HG03159 (cell line): ENCODE results near the gene RGS11.

Source experiments
- ATAC-seq: cut with Tn5 transposase; IDR thresholded peaks from one replicate; pipeline ENCODE4 v1.9.1; 2021; ENCODE audit warnings: mild to moderate bottlenecking, moderate library complexity; ENCODE audit not compliant: unreplicated experiment

Gene RGS11

DNA sequence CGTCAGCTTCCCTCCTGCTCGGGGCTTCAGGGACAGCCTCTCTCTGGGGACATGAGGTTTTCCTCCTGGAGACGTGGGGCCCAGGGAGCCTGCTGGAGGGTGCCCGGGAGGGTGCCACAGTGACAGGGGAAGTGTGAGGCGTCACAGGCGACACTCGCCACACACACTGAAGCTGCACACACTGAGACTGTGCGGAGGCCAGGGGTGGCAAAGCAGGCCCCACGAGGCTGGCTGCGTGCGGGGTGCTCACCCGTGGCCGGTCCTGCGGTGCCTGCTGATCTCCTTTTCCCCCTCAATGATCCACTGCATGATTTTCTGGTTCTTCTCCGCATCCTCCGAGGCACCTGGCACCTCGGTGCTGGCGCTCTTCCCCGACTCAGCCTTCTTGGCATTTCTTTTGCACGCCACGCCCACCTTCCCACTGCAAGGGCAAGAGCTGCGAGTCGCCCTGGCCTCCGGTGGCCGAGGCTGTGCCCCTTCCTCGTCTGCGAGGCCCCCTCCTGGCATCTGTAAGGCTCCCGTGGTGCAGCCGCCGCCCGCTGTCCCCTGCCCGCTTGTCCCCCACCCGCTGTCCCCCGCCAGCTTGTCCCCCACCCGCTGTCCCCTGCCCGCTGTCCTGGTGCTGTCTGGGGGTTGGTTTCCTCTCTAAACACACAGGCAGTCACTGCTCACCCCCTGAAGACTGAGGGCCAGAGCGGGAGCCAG lies 21.2 kb upstream of the RGS11 start:
- no peak for ATAC-seq

DNA sequence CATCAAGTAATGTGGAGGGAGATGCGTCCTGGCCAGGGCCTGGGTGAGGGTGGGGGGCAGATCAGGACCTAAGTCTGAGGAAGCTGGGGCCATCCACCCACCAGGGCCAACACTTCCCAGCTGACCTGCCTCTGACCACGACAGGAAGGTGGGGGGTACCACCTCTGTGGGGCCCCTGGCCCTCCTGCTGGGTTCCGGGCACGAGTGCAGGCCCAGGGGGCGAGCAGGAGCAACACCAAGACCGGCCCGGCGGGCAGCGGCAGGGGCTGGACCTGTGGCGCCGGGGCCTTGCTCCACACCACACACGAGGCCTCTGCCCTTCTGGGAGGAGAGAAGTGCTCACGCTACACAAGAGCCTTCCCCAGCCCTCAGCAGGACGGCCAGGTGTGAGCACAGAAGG lies 20.5 kb upstream of the RGS11 start:
- ATAC-seq: no peak

DNA sequence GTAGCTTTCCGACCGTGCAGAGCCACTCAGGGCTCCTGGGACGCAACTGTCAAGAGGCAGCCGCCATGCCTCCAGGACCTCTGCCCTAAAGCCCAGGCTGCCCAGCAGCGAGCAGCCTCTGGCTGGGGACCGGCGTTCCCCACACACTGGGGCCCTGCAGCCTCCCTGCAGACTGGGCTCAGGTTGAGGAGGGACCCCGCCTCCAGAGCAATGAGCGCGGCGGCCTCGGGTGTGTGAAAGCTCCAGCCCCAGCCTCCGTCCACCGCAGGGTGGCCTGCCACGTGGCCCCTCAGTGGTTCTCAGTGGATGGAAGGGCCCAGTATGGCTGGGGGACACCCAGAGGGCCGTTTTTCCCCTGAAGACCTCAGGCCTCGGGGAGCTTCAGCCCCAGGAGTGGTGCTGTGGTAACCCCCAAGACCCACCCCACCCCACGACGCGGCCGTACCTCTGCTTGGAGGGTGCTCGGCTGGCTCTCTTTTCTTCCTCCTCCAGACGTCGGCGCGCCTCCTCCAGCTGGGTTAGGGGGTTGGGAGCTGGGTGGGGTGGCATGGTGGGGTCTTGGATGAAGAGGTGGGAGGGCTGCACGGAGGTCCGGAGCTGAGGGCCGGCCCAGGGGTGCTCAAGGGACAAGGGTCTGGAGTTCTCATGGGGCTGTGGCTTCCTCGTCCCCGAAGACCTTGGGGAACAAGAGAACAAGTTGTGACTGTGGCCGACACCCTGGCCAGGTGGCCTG lies 17.5 kb upstream of the RGS11 start:
- no peak for ATAC-seq

DNA sequence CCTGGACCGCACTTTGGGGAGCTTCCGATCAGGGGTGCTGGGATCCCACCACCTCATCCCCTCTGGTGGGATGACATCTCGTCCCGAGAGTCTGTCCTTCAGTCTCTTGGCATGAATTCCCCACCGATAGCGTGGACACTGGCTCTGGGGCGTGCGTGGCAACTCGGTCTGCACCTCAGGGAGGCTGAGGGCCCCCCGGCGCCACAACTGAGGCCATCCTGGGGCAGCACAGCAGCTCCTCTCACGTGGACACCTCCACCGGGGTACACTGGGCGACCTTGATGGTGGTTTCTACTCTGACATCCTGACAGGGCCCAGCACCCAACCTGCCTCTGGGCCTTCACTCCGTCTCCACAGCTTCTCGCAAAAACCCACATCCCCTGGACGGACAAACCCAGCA lies 15.8 kb upstream of the RGS11 start:
- ATAC-seq: no peak

DNA sequence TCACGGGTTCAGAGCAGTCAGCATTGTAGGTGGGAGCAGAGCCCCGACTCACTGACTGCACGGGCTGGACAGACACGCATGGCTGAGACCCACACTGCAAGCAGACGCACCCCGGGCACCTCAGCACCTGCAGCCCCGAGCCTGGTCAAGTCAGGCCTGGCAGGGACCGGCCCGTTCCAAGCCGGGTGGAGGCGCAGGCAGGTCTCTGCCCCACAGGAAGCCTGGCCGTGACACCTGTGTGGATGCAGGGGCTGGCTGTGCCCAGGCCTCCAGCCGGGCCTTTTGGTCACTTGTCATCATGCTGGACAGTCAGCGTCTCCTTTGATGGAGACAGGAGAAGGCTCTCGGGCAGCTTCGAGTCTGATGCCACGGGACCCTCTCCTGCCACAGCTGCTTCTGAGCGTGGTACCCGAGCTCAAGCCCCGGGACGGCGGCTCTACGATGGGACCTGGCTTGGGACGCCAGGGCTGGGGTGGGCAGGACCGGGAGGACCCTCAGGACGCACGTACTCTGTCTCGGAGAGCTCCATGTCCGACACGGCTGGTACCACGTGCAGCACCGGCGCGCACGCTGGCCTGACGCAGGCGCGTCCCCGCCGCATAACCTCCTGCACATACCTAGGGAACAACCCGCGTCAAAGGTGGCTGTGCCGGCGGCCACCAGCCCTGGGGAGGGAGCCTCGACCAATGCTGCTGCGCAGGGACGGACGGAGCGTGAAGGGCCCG lies 15.1 kb upstream of the RGS11 start:
- no peak for ATAC-seq

DNA sequence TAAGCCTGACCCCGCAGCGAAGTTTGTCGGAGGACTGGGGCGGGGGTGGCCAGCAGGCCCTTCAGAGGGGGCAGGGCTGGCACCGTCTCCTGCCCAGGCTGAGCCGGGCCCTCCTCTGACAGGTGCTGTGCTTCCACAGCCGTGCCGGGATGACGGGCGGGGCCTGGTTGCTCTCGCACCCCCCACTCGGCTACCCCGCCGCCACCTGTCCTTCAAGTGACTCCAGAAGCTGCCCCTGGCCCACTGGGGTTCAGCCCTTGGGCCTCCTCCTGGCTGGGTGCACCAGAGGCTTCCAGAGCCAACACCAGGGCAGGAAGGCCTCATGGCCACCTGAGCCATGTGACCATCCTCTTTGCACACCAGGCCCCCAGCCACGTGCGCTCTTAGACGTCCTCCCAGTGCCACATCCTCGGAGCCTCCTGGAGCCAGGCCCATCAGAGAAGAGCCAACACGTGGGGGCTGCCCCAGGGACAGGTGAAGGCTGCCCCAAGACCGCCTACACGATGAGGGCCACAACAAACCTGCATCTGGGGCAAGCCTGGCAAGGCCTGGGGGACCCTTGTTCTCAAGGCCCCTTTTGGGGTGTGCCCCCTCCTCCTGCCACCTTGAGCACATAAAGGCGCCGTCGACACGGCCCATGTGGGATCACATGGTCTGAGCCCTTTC lies 14.4 kb upstream of the RGS11 start:
- no peak for ATAC-seq

DNA sequence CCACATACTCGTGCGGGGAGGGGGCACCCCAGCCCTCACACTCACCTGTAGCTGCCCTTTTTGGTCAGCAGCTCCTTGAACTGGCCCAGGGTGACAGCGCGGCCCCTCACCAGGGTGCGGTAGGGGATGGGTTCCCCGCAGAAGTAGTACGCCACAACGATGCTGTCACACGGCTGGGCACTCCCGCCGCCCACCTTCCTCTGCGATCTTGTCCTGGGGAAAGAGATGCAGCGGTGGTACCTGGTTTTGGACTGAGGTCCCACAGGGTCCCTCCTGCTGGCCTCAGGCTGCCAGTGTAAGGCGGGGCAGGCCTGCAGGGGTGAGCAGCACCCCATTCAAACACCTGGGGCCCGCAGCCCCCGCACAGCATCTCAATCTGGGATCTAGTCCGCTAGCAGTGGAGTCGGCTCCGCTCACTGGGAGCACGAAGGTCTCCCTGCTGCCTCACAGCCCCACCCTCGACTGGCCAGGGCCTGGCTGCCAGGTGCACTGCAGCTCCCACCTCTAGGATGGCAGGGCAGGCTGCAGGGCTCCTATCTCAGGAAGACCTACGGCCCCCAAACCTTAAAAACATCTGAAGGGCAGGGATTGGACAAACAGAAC lies 13.8 kb upstream of the RGS11 start:
- no peak for ATAC-seq

DNA sequence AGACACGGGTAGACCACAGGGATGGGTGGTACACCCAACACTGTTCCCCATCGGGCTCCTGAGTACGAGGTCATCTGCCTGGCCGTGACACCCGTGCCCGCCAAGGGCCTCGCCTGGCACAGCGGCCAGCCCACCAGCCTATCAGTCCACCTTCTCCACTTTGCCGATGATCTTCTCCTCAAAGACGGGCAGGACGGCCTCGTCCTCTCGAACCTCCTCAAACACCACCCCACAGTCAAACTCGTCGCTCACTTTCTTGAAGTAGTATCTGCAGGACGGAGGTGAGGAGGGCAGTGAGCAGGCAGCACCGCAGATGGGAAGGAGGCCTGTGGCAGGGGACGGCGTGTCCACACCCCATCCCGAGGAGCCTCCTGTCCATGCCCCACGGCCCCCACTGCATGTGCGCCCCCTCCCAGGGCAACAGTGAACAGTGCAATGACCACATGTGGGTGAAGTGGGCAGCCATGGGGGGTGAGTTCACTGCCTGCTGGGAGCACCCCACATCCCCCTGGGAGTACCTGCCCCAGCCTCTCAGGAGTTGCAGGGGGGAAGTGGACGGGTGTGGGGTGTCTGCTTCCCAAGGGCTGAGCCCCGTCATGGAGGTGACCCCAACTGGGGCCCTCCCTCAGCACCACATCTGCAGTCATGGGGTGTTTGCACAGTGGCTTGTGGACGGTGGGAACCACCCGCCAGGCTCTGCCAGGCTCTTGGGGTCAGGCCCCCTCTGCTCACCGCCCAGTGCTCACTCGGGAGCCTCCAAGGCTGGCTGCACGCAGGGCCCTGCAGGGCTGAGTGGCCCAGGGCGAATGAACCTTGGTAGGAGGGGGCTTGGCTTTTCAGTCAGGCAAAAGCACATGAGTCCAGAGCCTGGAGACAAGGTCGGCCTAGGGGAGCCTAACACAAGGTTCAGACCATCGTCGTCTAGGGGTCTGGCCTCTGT lies 12.5 kb upstream of the RGS11 start:
- ATAC-seq: no peak

DNA sequence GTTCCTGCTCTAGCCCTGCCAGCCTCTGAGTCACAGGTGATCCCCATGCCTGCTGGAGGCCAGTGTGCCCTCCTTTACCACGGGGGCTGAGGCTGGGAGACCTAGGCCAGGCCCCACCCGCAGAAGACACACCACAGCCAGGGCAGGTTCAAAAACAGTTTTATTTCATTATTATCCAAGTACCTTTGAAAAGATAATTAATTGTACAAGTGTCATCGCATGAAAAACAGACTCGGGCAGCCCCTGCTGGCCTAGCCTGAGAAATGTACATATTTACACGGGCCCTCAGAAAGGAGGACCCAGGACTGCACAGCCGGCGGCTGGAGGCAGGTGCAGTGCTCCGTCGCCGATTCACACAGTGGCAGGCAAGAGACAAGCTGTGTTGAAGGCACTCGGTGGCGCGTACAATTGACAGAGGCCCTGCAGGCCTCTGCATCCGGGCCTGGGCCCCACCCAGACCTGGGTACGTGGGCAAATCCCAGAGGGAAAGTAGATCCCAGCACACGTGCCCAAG lies 11.6 kb upstream of the RGS11 start:
- ATAC-seq: no peak

DNA sequence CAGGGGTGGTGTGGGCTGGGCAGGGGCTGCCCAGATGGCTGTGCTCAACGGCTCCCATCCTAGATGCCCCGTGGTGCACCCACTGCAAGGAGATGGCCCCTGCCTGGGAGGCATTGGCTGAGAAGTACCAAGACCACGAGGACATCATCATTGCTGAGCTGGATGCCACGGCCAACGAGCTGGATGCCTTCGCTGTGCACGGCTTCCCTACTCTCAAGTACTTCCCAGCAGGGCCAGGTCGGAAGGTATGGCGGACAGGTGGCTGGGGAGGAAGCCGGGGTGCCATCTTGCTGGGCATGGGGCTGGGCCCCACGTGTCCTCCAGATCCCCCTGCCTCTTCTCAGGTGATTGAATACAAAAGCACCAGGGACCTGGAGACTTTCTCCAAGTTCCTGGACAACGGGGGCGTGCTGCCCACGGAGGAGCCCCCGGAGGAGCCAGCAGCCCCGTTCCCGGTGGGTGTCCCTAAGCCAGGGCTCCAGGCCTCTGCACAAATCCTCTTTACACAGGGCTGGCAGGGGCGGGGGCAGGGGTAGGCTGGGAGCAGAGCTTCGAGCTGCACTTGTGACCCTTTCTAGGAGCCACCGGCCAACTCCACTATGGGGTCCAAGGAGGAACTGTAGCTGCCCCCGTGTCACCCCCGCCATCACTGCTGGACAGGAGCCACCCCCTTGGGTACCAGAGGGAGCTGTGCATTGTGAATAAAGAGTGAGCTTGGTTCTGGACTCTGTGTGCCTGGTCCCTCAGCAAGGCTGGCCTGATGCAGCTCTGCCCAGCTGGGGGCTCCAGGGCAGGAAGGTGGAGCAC lies 10.9 kb upstream of the RGS11 start:
- no peak for ATAC-seq

DNA sequence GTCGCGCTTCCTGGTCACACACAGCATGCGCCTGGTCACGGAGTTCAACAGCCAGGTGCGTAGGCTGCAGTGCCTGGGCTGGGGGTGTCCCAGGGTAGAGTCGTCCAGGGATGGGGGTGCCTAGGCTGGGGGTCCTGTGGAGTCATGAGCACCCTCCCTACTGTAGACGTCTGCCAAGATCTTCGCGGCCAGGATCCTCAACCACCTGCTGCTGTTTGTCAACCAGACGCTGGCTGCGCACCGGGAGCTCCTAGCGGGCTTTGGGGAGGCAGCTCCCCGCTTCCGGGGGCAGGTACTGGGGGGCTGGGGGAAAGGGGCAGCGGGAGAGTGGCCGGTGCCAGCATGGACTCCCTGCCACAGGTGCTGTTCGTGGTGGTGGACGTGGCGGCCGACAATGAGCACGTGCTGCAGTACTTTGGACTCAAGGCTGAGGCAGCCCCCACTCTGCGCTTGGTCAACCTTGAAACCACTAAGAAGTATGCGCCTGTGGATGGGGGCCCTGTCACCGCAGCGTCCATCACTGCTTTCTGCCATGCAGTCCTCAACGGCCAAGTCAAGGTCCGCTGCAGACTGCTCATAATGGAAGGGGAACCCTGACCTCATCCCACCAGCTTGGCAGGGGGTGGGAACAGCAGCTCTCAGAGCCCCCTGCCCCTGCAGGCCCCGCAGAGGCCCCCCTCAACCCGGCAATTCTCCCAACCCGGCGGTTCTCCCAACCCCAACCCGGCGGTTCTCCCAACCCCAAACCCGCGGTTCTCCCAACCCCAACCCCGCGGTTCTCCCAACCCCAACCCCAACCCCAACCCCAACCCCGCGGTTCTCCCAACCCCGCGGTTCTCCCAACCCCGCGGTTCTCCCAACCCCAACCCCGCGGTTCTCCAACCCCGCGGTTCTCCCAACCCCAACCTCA lies 9.7 kb upstream of the RGS11 start:
- ATAC-seq: no peak

DNA sequence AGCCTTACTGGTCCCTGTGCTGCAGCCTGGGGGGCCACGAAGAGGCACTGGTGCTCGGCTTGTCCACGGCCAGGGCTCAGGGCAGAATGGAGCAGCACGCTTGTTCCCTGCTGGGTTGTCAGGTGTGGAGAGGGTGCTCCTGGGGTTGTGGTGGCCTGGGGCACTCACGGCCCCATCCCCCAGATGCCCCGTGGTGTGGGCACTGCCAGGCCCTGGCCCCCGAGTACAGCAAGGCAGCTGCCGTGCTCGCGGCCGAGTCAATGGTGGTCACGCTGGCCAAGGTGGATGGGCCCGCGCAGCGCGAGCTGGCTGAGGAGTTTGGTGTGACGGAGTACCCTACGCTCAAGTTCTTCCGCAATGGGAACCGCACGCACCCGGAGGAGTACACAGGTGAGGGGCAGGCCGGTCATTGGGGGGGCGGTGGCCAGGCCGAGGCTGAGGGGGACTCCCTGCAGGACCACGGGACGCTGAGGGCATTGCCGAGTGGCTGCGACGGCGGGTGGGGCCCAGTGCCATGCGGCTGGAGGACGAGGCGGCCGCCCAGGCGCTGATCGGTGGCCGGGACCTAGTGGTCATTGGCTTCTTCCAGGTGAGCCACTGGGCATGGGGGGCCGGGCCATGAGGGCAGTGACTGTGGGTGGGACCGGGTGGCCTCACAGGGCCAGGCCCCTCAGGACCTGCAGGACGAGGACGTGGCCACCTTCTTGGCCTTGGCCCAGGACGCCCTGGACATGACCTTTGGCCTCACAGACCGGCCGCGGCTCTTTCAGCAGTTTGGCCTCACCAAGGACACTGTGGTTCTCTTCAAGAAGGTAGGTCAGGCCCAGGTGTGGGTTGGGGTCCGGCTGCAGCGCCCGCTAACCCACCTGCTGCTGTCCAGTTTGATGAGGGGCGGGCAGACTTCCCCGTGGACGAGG lies 8.7 kb upstream of the RGS11 start:
- ATAC-seq: no peak

DNA sequence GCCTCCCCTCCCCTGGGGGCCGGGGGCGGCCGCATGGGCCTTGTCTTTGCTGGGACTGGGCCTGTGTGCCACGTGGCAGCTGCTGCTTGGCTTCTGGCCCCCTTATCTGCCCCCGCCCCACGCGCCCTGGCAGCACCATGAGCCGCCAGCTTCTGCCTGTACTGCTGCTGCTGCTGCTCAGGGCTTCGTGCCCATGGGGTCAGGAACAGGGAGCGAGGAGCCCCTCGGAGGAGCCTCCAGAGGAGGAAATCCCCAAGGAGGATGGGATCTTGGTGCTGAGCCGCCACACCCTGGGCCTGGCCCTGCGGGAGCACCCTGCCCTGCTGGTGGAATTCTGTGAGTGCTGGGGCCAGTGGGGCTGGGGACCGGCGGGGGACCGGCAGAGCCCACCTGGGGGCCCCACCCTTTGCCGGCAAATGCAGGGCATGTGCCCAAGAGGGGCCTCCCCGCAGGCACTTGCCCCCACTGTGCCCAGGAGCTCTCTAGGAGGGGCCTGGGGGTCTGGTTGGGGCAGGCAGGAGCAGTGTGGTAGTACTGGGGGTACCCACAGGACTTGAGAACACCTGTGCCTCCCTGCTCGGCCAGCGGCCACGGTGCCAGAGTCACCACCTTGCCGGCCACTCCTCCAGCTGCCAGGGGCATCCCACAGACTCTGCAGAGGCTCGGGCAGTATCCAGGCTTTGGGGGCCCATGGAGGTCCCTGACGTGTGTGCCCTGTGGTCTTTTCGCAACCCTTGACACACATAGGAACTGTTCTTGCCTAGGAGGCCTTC lies 7.5 kb upstream of the RGS11 start, which contains the start of gene PDIA2:
TSS of gene PDIA2 (plus strand) at position 132 of the 773 bp plus-strand sequence. CDS start at position 138, 6 bp downstream.
- no peak for ATAC-seq

DNA sequence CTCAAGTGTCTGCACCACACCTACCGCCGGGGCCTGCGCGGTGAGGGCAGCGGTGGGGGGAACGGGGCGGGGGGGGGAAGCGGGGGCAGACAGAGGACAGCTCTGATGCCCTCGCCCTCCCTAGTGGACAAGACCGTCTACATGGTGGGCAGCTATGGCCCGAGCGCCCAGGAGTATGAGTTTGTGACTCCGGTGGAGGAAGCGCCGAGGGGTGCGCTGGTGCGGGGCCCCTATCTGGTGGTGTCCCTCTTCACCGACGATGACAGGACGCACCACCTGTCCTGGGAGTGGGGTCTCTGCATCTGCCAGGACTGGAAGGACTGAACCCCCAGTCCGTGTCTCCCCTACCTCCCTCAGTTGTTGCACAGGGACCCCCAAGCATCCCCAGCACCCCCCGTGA lies 6.7 kb upstream of the RGS11 start:
- no peak for ATAC-seq

DNA sequence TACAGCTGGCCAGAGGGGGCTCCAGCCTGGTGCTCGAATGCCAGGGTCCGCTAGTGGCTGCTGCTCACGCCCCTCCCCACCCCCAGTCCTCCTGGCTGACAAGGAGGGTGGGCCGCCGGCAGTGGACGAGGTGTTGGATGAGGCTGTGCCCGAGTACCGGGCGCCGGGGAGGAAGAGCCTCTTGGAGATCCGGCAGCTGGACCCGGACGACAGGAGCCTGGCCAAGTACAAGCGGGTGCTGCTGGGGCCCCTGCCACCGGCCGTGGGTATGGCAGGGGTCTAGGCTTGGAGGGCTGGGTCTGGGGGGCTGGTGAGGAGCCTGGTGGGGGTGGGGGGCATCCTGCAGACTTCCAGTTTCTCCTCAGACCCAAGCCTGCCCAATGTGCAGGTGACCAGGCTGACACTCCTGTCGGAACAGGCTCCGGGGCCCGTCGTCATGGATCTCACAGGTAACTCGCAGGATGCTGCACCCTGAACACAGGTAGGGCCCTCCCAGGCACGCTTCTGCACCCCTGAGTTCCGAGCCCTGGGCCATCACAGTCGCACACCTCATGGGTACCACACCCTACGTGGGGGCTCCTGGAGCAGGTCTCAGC lies 6.0 kb upstream of the RGS11 start:
- no peak for ATAC-seq
